ENCODE data around the gene PDC.

Gene PDC

DNA sequence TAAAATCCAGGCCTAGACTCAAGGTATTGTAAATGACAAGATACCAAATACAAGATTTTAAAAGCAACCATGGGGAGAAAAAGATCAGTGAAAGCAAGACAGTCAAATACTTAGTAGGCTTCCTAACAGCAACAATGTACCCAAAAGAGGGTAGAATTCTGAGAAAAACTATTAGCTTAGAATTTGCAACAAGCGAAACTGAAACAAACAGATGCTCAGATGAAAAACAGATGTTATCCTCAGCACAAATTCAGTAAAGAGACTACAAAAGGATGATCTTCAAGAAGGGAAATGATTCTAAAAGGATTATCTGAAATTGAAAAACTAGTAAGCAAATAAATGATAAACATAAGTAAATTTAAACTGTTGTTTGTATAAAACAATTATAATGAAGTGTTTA lies 40.0 kb downstream of the PDC start:
- no peaks in the 10 kb centered on the region for H3K79me2 ChIP-seq (ENCODE audit: insufficient read depth, low read length)
- TF ChIP-seq EZH2phosphoT487 (IDR thresholded peaks at IDR 0.05; ENCODE audit: borderline replicate concordance) (no peak), CTCF (conservative IDR thresholded peaks at IDR 0.05; ENCODE audit: low read length) (no peak)
- H3K36me3 ChIP-seq (ENCODE audit: insufficient read depth, low read length) = peaks cover 10% of the 10 kb centered on the region; the same call in 1 of the 2 replicates

GRCh38 chr1:186420311-186420710 lies 40.6 kb downstream of the PDC start:
- Histone ChIP-seq H3K27me3 (ENCODE audit: insufficient read depth, low read length, poor library complexity, severe bottlenecking) (no peaks in the 10 kb centered on the region), H3K79me2 (ENCODE audit: insufficient read depth, low read length) (no peaks in the 10 kb centered on the region), H3K9me2 (replicated peaks; ENCODE audit: low read depth, low read length) (no peaks in the 10 kb centered on the region), H3K9me3 (ENCODE audit: insufficient read depth, low read depth, low read length) (no peaks in the 10 kb centered on the region), H4K20me1 (ENCODE audit: insufficient read depth, low read length, poor library complexity, severe bottlenecking) (no peaks in the 10 kb centered on the region), H3K9ac (ENCODE audit: low read depth, low read length, poor library complexity, severe bottlenecking) (no peak overlapping the region), H3K4me3 (ENCODE audit: low read length, poor library complexity, severe bottlenecking) (no peak overlapping the region), H3K4me2 (ENCODE audit: low read depth, low read length, poor library complexity, severe bottlenecking) (no peak overlapping the region), H3F3A (ENCODE audit: low read depth) (no peaks in the 10 kb centered on the region), H3K36me3 (ENCODE audit: insufficient read depth, low read length) (peaks cover 10% of the 10 kb centered on the region; the same call in 1 of the 2 replicates), H3K4me1 (ENCODE audit: insufficient read depth, low read length, poor library complexity, severe bottlenecking) (no peaks in the 10 kb centered on the region), H2AFZ (ENCODE audit: low read length) (no peak overlapping the region)
- TF ChIP-seq EZH2phosphoT487 (IDR thresholded peaks at IDR 0.05; ENCODE audit: borderline replicate concordance) (no peak), CTCF (conservative IDR thresholded peaks at IDR 0.05; ENCODE audit: low read length) (no peak)

More for the DNA sequence above, 40.0 kb downstream of the PDC start:
- no peak overlapping the region for H2AFZ ChIP-seq (ENCODE audit: low read length)
- H3K9me2 ChIP-seq (replicated peaks; ENCODE audit: low read depth, low read length) = no peaks in the 10 kb centered on the region
- H3F3A ChIP-seq (ENCODE audit: low read depth) = no peaks in the 10 kb centered on the region
- H3K27me3 ChIP-seq (ENCODE audit: insufficient read depth, low read length, poor library complexity, severe bottlenecking) = no peaks in the 10 kb centered on the region
- no peaks in the 10 kb centered on the region for H3K4me1 ChIP-seq (ENCODE audit: insufficient read depth, low read length, poor library complexity, severe bottlenecking)
- no peaks in the 10 kb centered on the region for H3K9me3 ChIP-seq (ENCODE audit: insufficient read depth, low read depth, low read length)
- no peak overlapping the region for H3K4me3 ChIP-seq (ENCODE audit: low read length, poor library complexity, severe bottlenecking)
- H4K20me1 ChIP-seq (ENCODE audit: insufficient read depth, low read length, poor library complexity, severe bottlenecking) = no peaks in the 10 kb centered on the region
- no peak overlapping the region for H3K4me2 ChIP-seq (ENCODE audit: low read depth, low read length, poor library complexity, severe bottlenecking)
- no peak overlapping the region for H3K9ac ChIP-seq (ENCODE audit: low read depth, low read length, poor library complexity, severe bottlenecking)

GRCh38 chr1:186418503-186418902 lies 42.4 kb downstream of the PDC start:
- Histone ChIP-seq H3F3A (ENCODE audit: low read depth) (no peaks in the 10 kb centered on the region), H3K4me2 (ENCODE audit: low read depth, low read length, poor library complexity, severe bottlenecking) (no peak overlapping the region), H3K79me2 (ENCODE audit: insufficient read depth, low read length) (no peaks in the 10 kb centered on the region), H2AFZ (ENCODE audit: low read length) (no peak overlapping the region), H3K4me3 (ENCODE audit: low read length, poor library complexity, severe bottlenecking) (no peak overlapping the region), H3K9me3 (ENCODE audit: insufficient read depth, low read depth, low read length) (no peaks in the 10 kb centered on the region), H3K9me2 (replicated peaks; ENCODE audit: low read depth, low read length) (no peaks in the 10 kb centered on the region), H3K4me1 (ENCODE audit: insufficient read depth, low read length, poor library complexity, severe bottlenecking) (no peaks in the 10 kb centered on the region), H3K27me3 (ENCODE audit: insufficient read depth, low read length, poor library complexity, severe bottlenecking) (no peaks in the 10 kb centered on the region), H3K9ac (ENCODE audit: low read depth, low read length, poor library complexity, severe bottlenecking) (no peak overlapping the region), H3K36me3 (ENCODE audit: insufficient read depth, low read length) (peaks cover 10% of the 10 kb centered on the region; the same call in 1 of the 2 replicates), H4K20me1 (ENCODE audit: insufficient read depth, low read length, poor library complexity, severe bottlenecking) (no peaks in the 10 kb centered on the region)
- TF ChIP-seq EZH2phosphoT487 (IDR thresholded peaks at IDR 0.05; ENCODE audit: borderline replicate concordance) = no peak

- Histone ChIP-seq H3K4me1 (ENCODE audit: insufficient read depth, low read length, poor library complexity, severe bottlenecking) (no peaks in the 10 kb centered on the region), H3K4me2 (ENCODE audit: low read depth, low read length, poor library complexity, severe bottlenecking) (no peak overlapping the region), H3K36me3 (ENCODE audit: insufficient read depth, low read length) (peaks cover 17% of the 10 kb centered on the region; the same call in 1 of the 2 replicates)
Observed at GRCh38 chr1:186413319-186413718, 47.6 kb downstream of the PDC start.

More at GRCh38 chr1:186413319-186413718, 47.6 kb downstream of the PDC start:
- Histone ChIP-seq H3K9me2 (replicated peaks; ENCODE audit: low read depth, low read length) (no peaks in the 10 kb centered on the region), H2AFZ (ENCODE audit: low read length) (no peak overlapping the region), H3K79me2 (ENCODE audit: insufficient read depth, low read length) (no peaks in the 10 kb centered on the region), H3F3A (ENCODE audit: low read depth) (no peaks in the 10 kb centered on the region), H3K4me3 (ENCODE audit: low read length, poor library complexity, severe bottlenecking) (no peak overlapping the region), H3K9ac (ENCODE audit: low read depth, low read length, poor library complexity, severe bottlenecking) (no peak overlapping the region), H3K9me3 (ENCODE audit: insufficient read depth, low read depth, low read length) (no peaks in the 10 kb centered on the region), H3K27me3 (ENCODE audit: insufficient read depth, low read length, poor library complexity, severe bottlenecking) (no peaks in the 10 kb centered on the region), H4K20me1 (ENCODE audit: insufficient read depth, low read length, poor library complexity, severe bottlenecking) (no peaks in the 10 kb centered on the region)
- no peak for TF ChIP-seq CTCF (conservative IDR thresholded peaks at IDR 0.05; ENCODE audit: low read length)
- TF ChIP-seq EZH2phosphoT487 (IDR thresholded peaks at IDR 0.05; ENCODE audit: borderline replicate concordance) = no peak

All from Loucy (cell line).